Right lobe of liver (tissue), 6 donors: ENCODE results near the gene TMEM178A. TPM values are rescaled to one million over a fixed set of nuclear protein-coding genes. Genes with fewer than 3 reads are reported as not detected.
"Not testable (repeated sequence)": the region's sequence is repeated elsewhere in the genome, so short reads cannot be mapped to it uniquely, and the experiment has no call there.

Experiments used
- ATAC-seq, 4 donors: fragments of 200-7000 bp; cut with Tn5 transposase; one replicate each; pipeline ENCODE4 v1.9.1; 2020; ENCODE audit warnings: mild to moderate bottlenecking in 4 of 4, moderate library complexity in 4 of 4
- DNase-seq, 3 donors: peaks; one replicate each; pipeline ENCODE4 v3.0.0-alpha.2; 2020
- H3K27ac ChIP-seq, 3 donors: fragments of 200-600 bp; one replicate each; pipeline ENCODE4 v1.8.0; 2022
- H3K27me3 ChIP-seq, 2 donors: fragments of 200-600 bp; one replicate each; pipeline ENCODE4 v1.8.0; 2022
- H3K36me3 ChIP-seq, 4 donors: fragments of 200-600 bp; sonication (generic) in 1 of 4; one replicate each; pipeline versions ENCODE4 v1.5.1 to v1.8.0; 2017 to 2022; ENCODE audit warnings: control low read depth in 1 of 4
- H3K4me1 ChIP-seq, 4 donors: fragments of 200-600 bp; sonication (generic) in 1 of 4; one replicate each; pipeline versions ENCODE4 v1.5.1 to v1.8.0; 2017 to 2022; ENCODE audit warnings: control low read depth in 1 of 4
- H3K4me3 ChIP-seq, 3 donors: fragments of 200-600 bp; one replicate each; pipeline ENCODE4 v1.8.0; 2022
- H3K9me3 ChIP-seq, 4 donors: fragments of 200-600 bp; sonication (generic) in 1 of 4; one replicate each; pipeline versions ENCODE4 v1.5.1 to v1.8.0; 2017 to 2022; ENCODE audit warnings: control low read depth in 1 of 4
- CTCF ChIP-seq, 4 donors: fragments of 200-600 bp in 3 of 4; fragments of 450-650 bp in 1 of 4; IDR thresholded peaks; one replicate each; pipeline versions ENCODE4 v1.5.1 to v1.8.0; 2016 to 2022; ENCODE audit warnings: antibody characterized with exemption in 4 of 4, mild to moderate bottlenecking in 2 of 4
- POLR2A ChIP-seq: fragments of 450-650 bp; IDR thresholded peaks from one replicate; pipeline ENCODE4 v1.6.1; 2017; ENCODE audit warnings: antibody characterized with exemption, mild to moderate bottlenecking
- WGBS: methylation state at CpG from one replicate; pipeline ENCODE4 v1.1.6; 2018; ENCODE audit warnings: low coverage, low lambda C conversion rate; ENCODE audit not compliant: insufficient coverage; ENCODE audit errors: missing lambda C conversion rate; 5-methylcytosine and 5-hydroxymethylcytosine counted together
- intact Hi-C, 2 donors: fragments of 100-400 bp; cut with DNase I; formaldehyde crosslinking; loops; one replicate each; pipeline versions ENCODE4 v1.11.2 to v1.14.1; 2022
- total RNA-seq, 6 experiments: library from RNA; depleted of rRNA in 2 of 6; stranded (reverse); fragments of >200 nt in 2 of 6; fragmentation: NEBNext Ultra II Directional in 3 of 6; extraction: Animal tissue kit (Norgen Biotek cat#: 25700) in 3 of 6; gene quantifications; one replicate each; pipeline versions ENCODE4 v1.1.0 to v1.2.4, GENCODE V29; 2016 to 2023
- donor health status: DM: no; HTN: yes; CAD: no.
- donor health status: DM: no; HTN: no; CAD: no.
- donor health status: DM: no; HTN: no; CAD: no.
- donor health status: DM: no; HTN: yes; CAD: no.
- donor health status: DM: no; HTN: yes; CAD: no.

The TMEM178A gene
- total RNA-seq, 6 experiments from 2014 or later = 0.25 to 1.7 (median 1.4) TPM; not detected in 1

GRCh38 chr2:39723497-39723896, 57.8 kb downstream of the TMEM178A start:
- Histone ChIP-seq H3K4me1 (no peaks in the 10 kb centered on the region), H3K9me3 (no peaks in the 10 kb centered on the region), H3K36me3 (no peaks in the 10 kb centered on the region), H3K27me3 (no peaks in the 10 kb centered on the region), H3K27ac (no peak overlapping the region), H3K4me3 (no peak overlapping the region)
- no peak for DNase-seq
- no peak for ATAC-seq
- intact Hi-C loops = no loop called here
- TF ChIP-seq POLR2A (no peak), CTCF (IDR thresholded peaks at IDR 0.05) (no peak)
- WGBS = 75% methylated on average over 2 of the region's 2 CpGs

- 68% methylated on average over 9 of the region's 9 CpGs for WGBS
- H3K4me3 ChIP-seq = no peak overlapping the region
- no peaks in the 10 kb centered on the region for H3K27me3 ChIP-seq
- H3K36me3 ChIP-seq = no peaks in the 10 kb centered on the region
- DNase-seq (no peak), ATAC-seq (no peak)
- no peaks in the 10 kb centered on the region for H3K4me1 ChIP-seq
- TF ChIP-seq CTCF (IDR thresholded peaks at IDR 0.05) = no peak
- TF ChIP-seq POLR2A = no peak
- no peak overlapping the region for H3K27ac ChIP-seq
- no peaks in the 10 kb centered on the region for H3K9me3 ChIP-seq
- intact Hi-C loops = no loop called here
Observed at GRCh38 chr2:39723946-39724827, 58.5 kb downstream of the TMEM178A start.

- intact Hi-C loops = no loop called here
- no peaks in the 10 kb centered on the region for H3K36me3 ChIP-seq
- ATAC-seq = no peak
- H3K9me3 ChIP-seq = no peaks in the 10 kb centered on the region
- no peaks in the 10 kb centered on the region for H3K27me3 ChIP-seq
- 86% methylated on average over 4 of the region's 4 CpGs for WGBS
- DNase-seq = no peak
- no peaks in the 10 kb centered on the region for H3K4me1 ChIP-seq
- TF ChIP-seq CTCF (IDR thresholded peaks at IDR 0.05) (no peak), POLR2A (no peak)
- no peak overlapping the region for H3K27ac ChIP-seq
- no peak overlapping the region for H3K4me3 ChIP-seq
Observed at GRCh38 chr2:39724828-39725144, 59.1 kb downstream of the TMEM178A start.

GRCh38 chr2:39725401-39725800, 59.7 kb downstream of the TMEM178A start:
- WGBS = 85% methylated on average over 5 of the region's 5 CpGs
- H3K9me3 ChIP-seq = no peaks in the 10 kb centered on the region
- no peak for ATAC-seq
- no peaks in the 10 kb centered on the region for H3K4me1 ChIP-seq
- H3K36me3 ChIP-seq = no peaks in the 10 kb centered on the region
- no peak for TF ChIP-seq CTCF (IDR thresholded peaks at IDR 0.05)
- intact Hi-C loops = no loop called here
- no peaks in the 10 kb centered on the region for H3K27me3 ChIP-seq
- no peak for DNase-seq
- H3K4me3 ChIP-seq = no peak overlapping the region
- no peak overlapping the region for H3K27ac ChIP-seq

- H3K36me3 ChIP-seq, H3K9me3 ChIP-seq, H3K4me1 ChIP-seq, ATAC-seq, H3K27me3 ChIP-seq, H3K27ac ChIP-seq, DNase-seq, H3K4me3 ChIP-seq, intact Hi-C loops: not testable (repeated sequence)
- WGBS = 72% methylated on average over 4 of the region's 4 CpGs
Observed at GRCh38 chr2:39728085-39728484, 62.4 kb downstream of the TMEM178A start.
